GM21423 (cell line): ENCODE measurements around the gene TXNL1.
"Not testable (repeated sequence)": the region's sequence is repeated elsewhere in the genome, so short reads cannot be mapped to it uniquely, and the experiment has no call there.

Experiments
- ATAC-seq: cut with Tn5 transposase; IDR thresholded peaks from one replicate; pipeline ENCODE4 v1.9.1; 2021; ENCODE audit warnings: mild to moderate bottlenecking, moderate library complexity; ENCODE audit not compliant: unreplicated experiment

The TXNL1 gene

GRCh38 chr18:56645415-56646016, 7.1 kb upstream of the TXNL1 start:
- no peak for ATAC-seq

DNA sequence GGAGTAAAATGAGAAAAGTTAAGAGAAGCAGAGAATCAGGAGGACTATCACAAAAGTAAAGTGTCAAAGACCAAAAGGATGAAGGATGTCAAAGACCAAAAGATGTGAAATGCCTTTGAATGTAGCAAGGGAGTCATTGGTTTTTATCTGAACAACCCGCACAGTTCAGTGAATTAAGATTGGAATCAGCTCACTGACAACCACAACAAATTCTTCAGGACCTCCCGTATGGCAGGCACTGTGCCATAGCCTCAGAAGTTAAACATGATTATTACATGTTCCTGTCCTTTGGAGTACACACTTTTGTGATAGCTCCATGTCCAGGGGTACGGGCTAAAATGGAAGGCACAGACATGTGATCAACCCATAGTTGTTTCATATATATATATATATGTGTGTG, 5.0 kb upstream of the TXNL1 start:
- ATAC-seq, result no peak

DNA sequence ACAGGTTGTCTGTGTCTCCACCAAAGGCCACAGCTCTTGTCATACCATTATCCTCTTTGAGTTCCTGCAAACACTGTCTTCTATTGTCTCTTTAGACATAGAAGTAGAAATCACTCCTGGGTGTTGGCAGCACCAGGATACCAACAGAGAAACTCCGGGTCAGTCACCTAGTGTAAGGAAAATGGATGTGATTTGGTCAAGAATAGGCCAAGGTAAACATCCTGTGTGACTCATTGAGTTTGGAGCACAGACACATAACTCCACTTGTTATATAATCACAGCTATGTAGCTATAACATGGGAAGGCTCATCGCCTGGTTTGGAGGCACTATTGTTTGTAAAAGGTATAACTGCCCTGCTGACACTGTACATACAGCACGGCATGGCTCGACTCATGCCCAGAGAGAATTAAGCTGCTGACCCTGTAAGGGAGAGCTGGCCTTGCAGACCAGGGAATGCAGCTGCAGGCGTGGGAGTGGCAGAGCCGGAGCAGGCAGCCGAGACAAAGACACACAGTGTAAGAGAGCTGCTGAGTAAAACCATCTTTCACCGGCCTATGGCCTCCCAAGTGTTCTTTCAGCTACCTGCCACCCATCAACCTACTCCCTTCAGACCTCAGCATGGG, 3.4 kb upstream of the TXNL1 start:
- ATAC-seq, result no peak

DNA sequence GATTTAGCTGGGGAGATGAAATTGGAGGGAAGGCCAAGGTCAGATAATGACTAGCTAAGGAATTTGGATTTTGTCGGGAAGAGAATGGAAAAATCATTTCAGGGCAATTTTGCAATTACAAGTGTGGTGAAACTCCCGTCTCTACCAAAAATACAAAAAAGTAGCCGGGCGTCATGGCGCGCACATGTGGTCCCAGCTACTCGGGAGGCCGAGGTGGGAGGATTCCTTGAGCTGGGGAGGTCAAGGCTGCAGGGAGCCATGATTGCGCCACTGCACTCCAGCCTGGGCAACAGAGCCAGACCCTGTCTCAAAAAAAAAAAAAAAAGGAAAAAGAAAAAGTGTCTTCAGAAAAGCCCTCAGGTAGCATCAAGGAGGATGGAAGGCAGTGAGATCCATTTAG, 1.2 kb upstream of the TXNL1 start:
- ATAC-seq, result no peak

GRCh38 chr18:56639104-56639381, 651 bp upstream of the TXNL1 start:
- peak; percentile 3 for ATAC-seq

- ATAC-seq, result peak; percentile 15
Measured at GRCh38 chr18:56637711-56638231, 621 bp downstream of the TXNL1 start.

DNA sequence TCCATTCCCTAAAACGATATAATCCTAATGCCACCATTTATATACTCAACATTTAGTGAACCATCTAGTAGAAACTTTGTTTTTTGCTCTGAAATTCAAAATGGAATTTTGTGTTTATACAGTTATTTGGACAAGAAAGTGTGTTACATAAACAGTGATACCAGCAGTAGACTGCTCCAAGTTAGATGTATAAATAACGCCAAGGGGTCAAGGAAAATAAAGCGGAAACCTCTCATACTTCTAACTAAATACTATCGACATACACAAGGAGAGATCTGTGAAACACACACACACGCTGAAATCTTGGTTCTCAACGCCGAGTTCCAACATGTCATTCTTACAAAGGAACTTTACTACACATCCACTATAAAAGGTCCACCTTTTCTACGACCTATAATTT, 1.2 kb downstream of the TXNL1 start:
- no peak for ATAC-seq

DNA sequence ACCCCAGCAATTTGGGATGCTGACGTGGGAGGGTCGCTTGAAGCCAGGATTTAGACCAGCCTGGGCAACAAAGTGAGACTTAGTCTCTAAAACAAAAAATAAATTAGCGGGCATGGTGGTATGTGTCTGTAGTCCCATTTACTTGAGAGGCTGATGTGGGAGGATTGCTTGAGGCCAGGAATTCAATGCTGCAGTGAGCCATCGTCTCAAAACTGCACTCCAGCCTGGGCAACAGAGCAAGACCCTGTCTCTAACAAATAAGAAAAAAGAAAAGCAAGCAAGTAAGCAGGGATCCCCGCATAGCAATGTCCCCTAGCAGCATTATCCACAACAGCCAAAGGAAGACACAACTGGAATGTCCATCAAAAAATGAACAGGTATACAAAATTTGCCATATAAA, 3.4 kb downstream of the TXNL1 start:
- ATAC-seq, result no peak

GRCh38 chr18:56632070-56633022, 6.0 kb downstream of the TXNL1 start:
- no peak for ATAC-seq

GRCh38 chr18:56627991-56628390, 10.4 kb downstream of the TXNL1 start:
- no peak for ATAC-seq

GRCh38 chr18:56615738-56616520, 22.5 kb downstream of the TXNL1 start:
- no peak for ATAC-seq

DNA sequence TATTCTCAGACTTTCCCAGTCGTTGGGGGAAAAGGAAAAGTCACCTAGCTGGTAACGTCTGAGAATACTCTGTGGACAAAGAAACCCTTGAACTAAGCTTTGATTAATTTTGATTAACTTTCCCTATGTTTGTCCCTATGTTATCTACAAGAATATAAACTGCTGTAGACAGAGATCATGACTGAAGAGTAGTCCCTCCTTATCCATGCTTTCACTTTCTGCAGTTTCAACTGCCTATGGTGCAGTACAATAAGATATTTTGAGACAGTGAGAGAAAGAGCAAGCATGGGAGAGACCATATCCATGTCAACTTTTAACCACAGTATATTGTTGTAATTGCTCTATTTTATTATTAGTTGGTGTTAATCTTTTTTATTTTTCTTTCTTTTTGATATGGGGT, 31.8 kb downstream of the TXNL1 start:
- ATAC-seq, result no peak

GRCh38 chr18:56598422-56598821, 40.0 kb downstream of the TXNL1 start:
- ATAC-seq, result no peak

- no peak for ATAC-seq
Measured at GRCh38 chr18:56593906-56594305, 44.5 kb downstream of the TXNL1 start.

DNA sequence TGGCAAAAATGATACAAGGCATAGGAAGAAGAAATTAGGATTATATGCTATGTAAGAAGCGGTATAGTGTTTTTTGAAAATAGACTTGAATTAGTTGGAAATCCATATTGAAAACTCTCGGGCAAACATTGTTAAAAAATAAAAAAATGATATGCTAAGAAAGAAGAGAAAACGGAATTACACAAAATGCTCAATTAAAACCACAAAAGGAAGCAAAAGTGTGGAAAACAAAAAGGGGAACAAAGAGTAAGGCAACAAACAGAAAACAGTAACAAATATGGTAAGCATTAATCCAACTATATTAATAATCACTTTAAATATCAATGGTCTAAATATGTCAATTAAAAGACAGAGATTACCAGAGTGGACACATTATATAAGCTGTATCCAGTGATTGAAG, 58.4 kb downstream of the TXNL1 start:
- no peak for ATAC-seq

GRCh38 chr18:56579451-56579850, 58.9 kb downstream of the TXNL1 start:
- ATAC-seq, result no peak

GRCh38 chr18:56576826-56577573, 61.4 kb downstream of the TXNL1 start:
- no peak for ATAC-seq

GRCh38 chr18:56575819-56576663, 62.4 kb downstream of the TXNL1 start:
- no peak for ATAC-seq

DNA sequence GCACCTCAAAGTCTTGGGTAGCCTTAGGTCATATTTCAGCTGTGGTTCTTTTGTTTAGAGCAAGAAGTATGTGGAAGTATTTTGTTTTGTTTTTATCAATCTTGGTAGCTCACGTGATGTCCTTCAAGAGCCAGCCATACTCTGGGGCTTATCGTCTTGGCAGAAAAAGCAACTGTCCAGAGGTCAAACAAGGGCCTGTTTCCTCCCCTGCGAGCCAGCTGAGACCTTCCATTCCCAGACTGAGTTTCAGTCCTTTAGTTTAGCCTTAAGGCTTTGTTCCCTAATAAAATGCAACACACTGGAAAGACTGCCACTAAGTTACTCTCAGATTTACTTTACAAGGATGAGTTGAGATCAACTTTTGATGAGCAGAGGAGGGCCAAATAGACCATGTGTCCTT, 63.5 kb downstream of the TXNL1 start:
- ATAC-seq, result no peak

DNA sequence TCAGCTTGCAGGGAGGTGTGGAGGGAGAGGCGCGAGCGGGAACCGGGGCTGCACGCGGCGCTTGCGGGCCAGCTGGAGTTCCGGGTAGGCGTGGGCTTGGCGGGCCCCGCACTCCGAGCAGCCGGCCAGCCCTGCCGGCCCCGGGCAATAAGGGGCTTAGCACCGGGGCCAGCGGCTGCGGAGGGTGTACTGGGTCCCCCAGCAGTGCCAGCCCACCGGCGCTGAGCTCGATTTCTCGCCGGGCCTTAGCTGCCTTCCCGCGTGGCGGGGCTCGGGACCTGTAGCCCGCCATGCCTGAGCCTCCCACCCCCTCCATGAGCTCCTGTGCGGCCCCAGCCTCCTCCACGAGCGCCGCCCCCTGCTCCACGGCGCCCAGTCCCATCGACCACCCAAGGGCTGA, 66.1 kb downstream of the TXNL1 start:
- not testable (repeated sequence) for ATAC-seq
